ENCODE data around the gene CHCHD3. TPM values are rescaled to one million over a fixed set of nuclear protein-coding genes. Genes with fewer than 3 reads are reported as not detected.
"Not testable (repeated sequence)": the region's sequence is repeated elsewhere in the genome, so short reads cannot be mapped to it uniquely, and the experiment has no call there.

CHCHD3 gene
- total RNA-seq, 3 donors from 2014 or later = 52.1 to 59.4 (median 53.1) TPM

GRCh38 chr7:132897093-132897687 is 184.7 kb downstream of the CHCHD3 start:
- Histone ChIP-seq H3K27ac (no peak overlapping the region), H3K4me1 (no peaks in the 10 kb centered on the region), H3K4me3 (no peak overlapping the region), H3K36me3 (no peaks in the 10 kb centered on the region), H3K9me3 (peaks cover 0 to 6% of the 10 kb centered on the region in 2 donors), H3K27me3 (no peaks in the 10 kb centered on the region)
- no peak for TF ChIP-seq POLR2A (IDR thresholded peaks at IDR 0.05)
- no peak for TF ChIP-seq CTCF (IDR thresholded peaks at IDR 0.05)
- no peak for DNase-seq (ENCODE audit: low spot score in 2 of 2)
- intact Hi-C loops (cut with DNase I; ENCODE audit: low total_unique reads) = no loop called here

- TF ChIP-seq CTCF (IDR thresholded peaks at IDR 0.05) = no peak
- TF ChIP-seq POLR2A (IDR thresholded peaks at IDR 0.05) = no peak
- no peak for TF ChIP-seq POLR2AphosphoS5 (IDR thresholded peaks at IDR 0.05)
- Histone ChIP-seq H3K4me3 (no peak overlapping the region), H3K27me3 (no peaks in the 10 kb centered on the region), H3K4me1 (no peaks in the 10 kb centered on the region), H3K27ac (no peak overlapping the region), H3K36me3 (no peaks in the 10 kb centered on the region), H3K9me3 (peaks cover 0 to 6% of the 10 kb centered on the region in 2 donors)
- intact Hi-C loops (cut with DNase I; ENCODE audit: low total_unique reads) = no loop called here
- DNase-seq (ENCODE audit: low spot score in 2 of 2) = no peak
Observed at GRCh38 chr7:132895231-132895630, 186.7 kb downstream of the CHCHD3 start.

- H3K9me3 ChIP-seq = peaks cover 0 to 6% of the 10 kb centered on the region in 2 donors
- no peak overlapping the region for H3K4me3 ChIP-seq
- H3K4me1 ChIP-seq = no peaks in the 10 kb centered on the region
- no peaks in the 10 kb centered on the region for H3K36me3 ChIP-seq
- H3K27ac ChIP-seq = no peak overlapping the region
- intact Hi-C loops (cut with DNase I; ENCODE audit: low total_unique reads) = no loop called here
- H3K27me3 ChIP-seq = no peaks in the 10 kb centered on the region
- DNase-seq (ENCODE audit: low spot score in 2 of 2) = no peak
- TF ChIP-seq POLR2A (IDR thresholded peaks at IDR 0.05) = no peak
- no peak for TF ChIP-seq CTCF (IDR thresholded peaks at IDR 0.05)
- no peak for TF ChIP-seq POLR2AphosphoS5 (IDR thresholded peaks at IDR 0.05)
Observed at GRCh38 chr7:132893560-132893959, 188.3 kb downstream of the CHCHD3 start.

- H3K4me3 ChIP-seq; H3K27ac ChIP-seq; H3K9me3 ChIP-seq; intact Hi-C loops (cut with DNase I; ENCODE audit: low total_unique reads); H3K4me1 ChIP-seq; H3K36me3 ChIP-seq; H3K27me3 ChIP-seq; DNase-seq (ENCODE audit: low spot score in 2 of 2): not testable (repeated sequence)
Observed at GRCh38 chr7:132892744-132893143, 189.1 kb downstream of the CHCHD3 start.

- no peak for DNase-seq (ENCODE audit: low spot score in 2 of 2)
- Histone ChIP-seq H3K36me3 (no peaks in the 10 kb centered on the region), H3K9me3 (peaks cover 0 to 6% of the 10 kb centered on the region in 2 donors), H3K4me3 (no peak overlapping the region), H3K27me3 (no peaks in the 10 kb centered on the region), H3K27ac (no peak overlapping the region), H3K4me1 (no peaks in the 10 kb centered on the region)
- TF ChIP-seq POLR2A (IDR thresholded peaks at IDR 0.05) = no peak
- TF ChIP-seq POLR2AphosphoS5 (IDR thresholded peaks at IDR 0.05) = no peak
- TF ChIP-seq CTCF (IDR thresholded peaks at IDR 0.05) = no peak
- intact Hi-C loops (cut with DNase I; ENCODE audit: low total_unique reads) = no loop called here
Observed at GRCh38 chr7:132891554-132891953, 190.3 kb downstream of the CHCHD3 start.

All from breast epithelium (tissue), 4 donors.